CD4-positive, alpha-beta memory T cell (primary cell): ENCODE measurements around the gene TUFM. TPM values are rescaled to one million over a fixed set of nuclear protein-coding genes. Genes with fewer than 3 reads are reported as not detected.

Experiments used
- CTCF ChIA-PET: fragments of 350-600 bp; sonication (Branson Sonifier 250); formaldehyde crosslinking; loops from one replicate; lab custom pipeline; 2021; ENCODE audit warnings: inconsistent platforms; ENCODE audit not compliant: partially characterized antibody; lab: Charles Lee
- POLR2A ChIA-PET: fragments of 350-600 bp; sonication (Branson Sonifier 250); formaldehyde crosslinking; loops from one replicate; lab custom pipeline; 2021; ENCODE audit not compliant: partially characterized antibody; lab: Charles Lee
- DNase-seq, 5 donors: peaks; one replicate each; pipeline versions ENCODE4 v3.0.0 to v3.0.0-alpha.2; 2020 to 2022; ENCODE audit warnings: mixed read lengths in 1 of 5
- H3K27ac ChIP-seq: one replicate; pipeline ENCODE4 v1.7.0; 2013; ENCODE audit warnings: low read depth, low read length
- H3K27me3 ChIP-seq: 2 replicates; pipeline ENCODE4 v1.7.0; 2013; ENCODE audit warnings: mild to moderate bottlenecking, low read length, moderate library complexity; ENCODE audit not compliant: insufficient read depth
- H3K36me3 ChIP-seq: 2 replicates; pipeline ENCODE4 v1.7.0; 2013; ENCODE audit warnings: mild to moderate bottlenecking, low read length, moderate library complexity; ENCODE audit not compliant: insufficient read depth
- H3K4me1 ChIP-seq: 2 replicates; pipeline ENCODE4 v1.7.0; 2013; ENCODE audit warnings: mild to moderate bottlenecking, low read length, moderate library complexity; ENCODE audit not compliant: insufficient read depth
- H3K4me3 ChIP-seq, 2 donors: one replicate each; pipeline ENCODE4 v1.7.0; 2013; ENCODE audit warnings: low read length in 2 of 2, mild to moderate bottlenecking in 1 of 2
- H3K9me3 ChIP-seq, 2 donors: one replicate each; pipeline ENCODE4 v1.7.0; 2013; ENCODE audit warnings: low read length in 2 of 2, control low read depth in 1 of 2; ENCODE audit not compliant: control insufficient read depth in 1 of 2
- H3K27ac Mint-ChIP-seq, 7 donors: one replicate each; pipeline ENCODE4 v1.8.0; 2020 to 2021; ENCODE audit warnings: mixed read lengths in 7 of 7, mild to moderate bottlenecking in 6 of 7, inconsistent platforms in 3 of 7, moderate library complexity in 3 of 7
- H3K27me3 Mint-ChIP-seq, 2 donors: one replicate each; pipeline ENCODE4 v1.8.0; 2020 to 2021; ENCODE audit warnings: mixed read lengths in 2 of 2
- H3K36me3 Mint-ChIP-seq, 2 donors: one replicate each; pipeline ENCODE4 v1.8.0; 2020 to 2021; ENCODE audit warnings: mixed read lengths in 2 of 2, inconsistent platforms in 1 of 2, mild to moderate bottlenecking in 1 of 2
- H3K4me1 Mint-ChIP-seq, 4 donors: one replicate each; pipeline ENCODE4 v1.8.0; 2020 to 2021; ENCODE audit warnings: mixed read lengths in 4 of 4, mild to moderate bottlenecking in 1 of 4
- H3K4me3 Mint-ChIP-seq, 8 donors: one replicate each; pipeline ENCODE4 v1.8.0; 2020 to 2021; ENCODE audit warnings: mixed read lengths in 8 of 8, mild to moderate bottlenecking in 7 of 8, moderate library complexity in 6 of 8, inconsistent platforms in 3 of 8
- H3K9me3 Mint-ChIP-seq, 8 donors: one replicate each; pipeline ENCODE4 v1.8.0; 2020 to 2021; ENCODE audit warnings: mixed read lengths in 8 of 8, mild to moderate bottlenecking in 5 of 8, inconsistent platforms in 3 of 8, moderate library complexity in 1 of 8
- intact Hi-C: fragments of 100-400 bp; cut with micrococcal nuclease; formaldehyde crosslinking; loops from one replicate; pipeline ENCODE4 v1.15.1; 2023
- polyA plus RNA-seq, 2 donors: library from polyadenylated mRNA; unstranded; fragments of 300-500 nt; fragmentation: Illumina TruSeq; gene quantifications; one replicate each; pipeline ENCODE4 v1.2.3, GENCODE V29; 2021
- total RNA-seq, 2 experiments: library from RNA; stranded (reverse); gene quantifications; one replicate each; pipeline ENCODE4 v1.2.3, GENCODE V29; 2021

Gene TUFM
- total and polyA plus RNA-seq, 4 experiments from 2014 or later = 98.0 to 198 (median 123) TPM

DNA sequence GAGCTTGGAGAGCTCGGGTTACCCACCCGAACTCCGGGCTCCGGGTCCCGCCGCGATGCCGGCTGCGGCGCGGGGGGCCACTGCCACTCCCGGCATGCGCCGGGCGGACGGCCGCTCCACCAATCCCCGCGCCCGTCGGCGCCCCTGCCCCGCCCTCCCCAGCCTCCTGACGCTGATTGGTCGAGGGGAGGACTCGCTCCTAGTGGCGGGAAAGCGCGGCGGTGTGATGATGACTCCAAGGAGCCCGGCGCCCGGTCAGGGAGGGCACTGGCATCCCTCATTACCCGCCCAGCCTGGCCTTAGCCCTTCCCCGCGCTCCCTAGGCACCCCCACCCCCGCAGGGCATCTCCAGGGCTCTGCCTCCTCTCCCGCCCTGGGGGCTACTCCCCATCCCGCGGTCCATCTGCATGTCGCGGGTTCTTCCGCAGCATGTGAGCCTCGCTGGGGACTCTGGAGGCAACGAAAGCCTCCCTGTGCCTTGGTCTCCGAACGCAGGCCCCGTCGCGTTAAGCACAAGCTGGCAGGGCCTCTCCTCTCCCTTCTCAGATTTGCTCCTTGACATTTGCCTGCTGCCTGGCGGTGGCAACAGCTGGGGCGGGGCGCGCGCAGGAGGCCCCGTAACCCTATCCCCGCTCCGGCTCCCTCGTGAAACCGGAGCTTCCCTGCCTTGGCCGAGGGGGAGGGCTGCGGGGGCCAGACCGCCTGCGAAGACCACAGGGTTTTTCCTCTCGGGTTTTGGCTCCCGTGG, 33.9 kb upstream of the TUFM start:
- Mint-ChIP-seq H3K27ac (peak overlapping the region in 2 of 7 donors; percentile 66 to 74), H3K4me1 (peaks cover 3 to 18% (median 11%) of the 10 kb centered on the region in 4 donors), H3K9me3 (peaks cover 0 to 1% (median 0%) of the 10 kb centered on the region in 8 donors), H3K36me3 (no peaks in the 10 kb centered on the region), H3K4me3 (peak overlapping the region; percentile 88 to 93 (median 90)), H3K27me3 (peaks cover 0 to 7% of the 10 kb centered on the region in 2 donors)
- ChIA-PET CTCF (interaction anchor here (0.6 to 3.0 kb wide), 5 partner anchors 10 to 65 kb away, joined by 3 to 14 read pairs (median 4); no protein-coding TSS in a partner anchor), POLR2A (interaction anchor here (0.6 to 2.7 kb wide), 7 partner anchors 16 to 65 kb away, joined by 3 to 34 read pairs (median 5); partner anchors contain the start of genes ATXN2L, RABEP2, SH2B1 and TUFM)
- Histone ChIP-seq H3K27ac (peak overlapping the region; percentile 53), H3K36me3 (no peaks in the 10 kb centered on the region), H3K9me3 (no peaks in the 10 kb centered on the region), H3K4me1 (peaks cover 13% of the 10 kb centered on the region), H3K4me3 (peak overlapping the region; percentile 49 to 82), H3K27me3 (no peaks in the 10 kb centered on the region)
- intact Hi-C loops = loop anchor here (1.0 to 2.0 kb wide), 3 partner anchors 15 to 45 kb away; partner anchors contain the start of genes RABEP2 and TUFM
- DNase-seq = peak; percentile 79 to 92 (median 82)

DNA sequence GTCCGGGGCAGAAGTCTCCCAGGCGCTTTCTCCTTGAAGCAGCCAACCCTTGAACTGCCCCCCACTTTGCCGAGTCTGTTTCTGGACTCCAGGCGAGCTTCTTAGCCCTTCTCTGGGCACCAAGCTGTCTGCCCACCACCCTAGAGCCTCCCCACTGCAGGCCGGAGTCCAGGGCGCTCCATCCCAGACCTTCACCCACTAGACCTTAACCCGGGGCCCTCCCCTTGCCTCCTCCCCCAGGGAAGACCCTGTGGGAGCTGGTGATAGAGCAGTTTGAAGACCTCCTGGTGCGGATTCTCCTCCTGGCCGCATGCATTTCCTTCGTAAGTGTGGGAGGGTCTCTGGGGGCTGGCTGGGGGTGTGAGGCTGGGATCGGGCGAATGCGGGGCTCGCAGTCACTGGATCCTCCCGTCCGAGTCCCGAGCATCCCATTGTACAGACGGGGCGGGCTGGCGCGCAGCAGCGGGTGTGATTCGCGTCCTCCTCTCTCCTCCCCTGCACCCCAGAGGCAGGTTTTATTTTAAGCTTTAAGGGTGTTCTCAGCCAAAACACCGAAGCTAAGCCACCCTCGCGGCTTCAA, 33.2 kb upstream of the TUFM start:
- intact Hi-C loops = loop anchor here (1.0 to 2.0 kb wide), 2 partner anchors 15 to 33 kb away; partner anchors contain the start of gene TUFM
- Histone ChIP-seq H3K4me3 (peak overlapping the region; percentile 49 to 82), H3K4me1 (peaks cover 13% of the 10 kb centered on the region), H3K9me3 (no peaks in the 10 kb centered on the region), H3K36me3 (no peaks in the 10 kb centered on the region), H3K27me3 (no peaks in the 10 kb centered on the region), H3K27ac (peak overlapping the region; percentile 53)
- DNase-seq = peak in 1 of 5 donors; percentile 9
- peaks cover 0 to 1% (median 0%) of the 10 kb centered on the region in 8 donors for H3K9me3 Mint-ChIP-seq
- POLR2A ChIA-PET = interaction anchor here (0.6 to 2.7 kb wide), 7 partner anchors 15 to 71 kb away, joined by 3 to 34 read pairs (median 5); partner anchors contain the start of genes ATXN2L, NFATC2IP, RABEP2 and SH2B1
- peak overlapping the region; percentile 88 to 93 (median 90) for H3K4me3 Mint-ChIP-seq
- no peaks in the 10 kb centered on the region for H3K36me3 Mint-ChIP-seq
- H3K4me1 Mint-ChIP-seq = peaks cover 3 to 18% (median 11%) of the 10 kb centered on the region in 4 donors
- CTCF ChIA-PET = interaction anchor here (1.1 to 3.0 kb wide), 3 partner anchors 9 to 66 kb away, joined by 3 to 14 read pairs (median 4); no protein-coding TSS in a partner anchor
- H3K27me3 Mint-ChIP-seq = peaks cover 0 to 7% of the 10 kb centered on the region in 2 donors
- peak overlapping the region in 6 of 7 donors; percentile 41 to 90 (median 65) for H3K27ac Mint-ChIP-seq

DNA sequence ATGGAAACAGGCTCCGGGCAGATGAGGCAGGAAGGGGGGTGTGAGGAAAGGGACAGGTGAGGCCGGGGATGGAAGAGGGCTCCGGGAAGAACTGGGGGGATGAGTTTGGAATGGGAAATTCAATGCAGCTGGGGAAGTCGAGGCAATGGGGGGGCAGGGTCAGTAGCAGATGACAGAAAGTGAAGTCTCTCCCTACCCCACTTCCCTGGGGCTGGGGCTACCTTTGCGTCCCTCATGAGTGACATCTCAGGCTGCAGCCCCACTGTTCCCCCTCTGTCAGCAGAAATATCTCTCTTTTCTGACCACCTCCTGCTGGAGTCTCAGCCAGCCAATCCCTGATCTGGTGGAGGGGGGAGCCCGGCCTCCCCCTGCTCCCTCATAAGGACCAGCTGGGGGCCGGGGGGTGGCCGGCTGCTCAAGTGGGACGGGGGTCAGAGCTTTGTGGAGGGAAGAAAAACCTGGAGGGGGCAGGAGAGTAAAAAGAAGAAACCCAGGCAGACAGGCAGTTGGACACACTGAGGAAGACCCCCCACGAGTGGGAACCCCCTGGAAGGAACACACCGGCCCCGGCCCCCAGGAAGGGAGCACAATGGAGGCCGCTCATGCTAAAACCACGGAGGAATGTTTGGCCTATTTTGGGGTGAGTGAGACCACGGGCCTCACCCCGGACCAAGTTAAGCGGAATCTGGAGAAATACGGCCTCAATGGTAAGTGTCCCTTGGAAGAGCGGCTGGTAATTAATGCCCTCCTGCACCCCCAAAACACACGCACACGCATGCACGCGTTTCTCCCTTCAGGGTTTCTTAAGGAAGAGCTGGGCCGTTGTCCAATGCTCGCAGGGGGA, 32.2 kb upstream of the TUFM start, which contains the start of gene ATP2A1:
Gene ATP2A1, plus strand, starts transcription at position 406 of the 844 bp plus-strand sequence. Its CDS starts 184 bp downstream, at position 590.
- H3K27ac Mint-ChIP-seq = peak within 1 kb of the TSS in 5 of 7 donors; percentile 41 to 90 (median 66)

DNA sequence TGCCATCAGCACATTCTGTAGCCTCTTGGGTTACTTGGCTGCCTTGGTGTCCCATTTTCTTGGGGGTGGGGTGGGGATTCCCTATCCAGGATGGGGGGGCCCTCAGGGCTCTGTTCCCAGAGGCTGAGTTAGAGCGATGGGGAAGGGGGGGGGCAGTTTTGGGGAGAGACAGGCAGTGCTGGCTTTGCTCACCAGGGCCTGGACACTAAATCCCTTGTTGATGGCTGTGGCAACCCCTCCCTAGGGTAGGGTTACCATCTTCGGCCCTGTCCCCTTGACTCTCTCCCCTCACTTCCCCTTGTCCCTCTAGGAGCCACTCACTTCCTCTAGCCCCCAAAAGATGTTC, 31.5 kb upstream of the TUFM start:
- no peak overlapping the region for H3K27ac Mint-ChIP-seq
- Histone ChIP-seq H3K27ac (no peak overlapping the region), H3K9me3 (no peaks in the 10 kb centered on the region), H3K4me3 (no peak overlapping the region), H3K36me3 (peaks cover 3% of the 10 kb centered on the region), H3K27me3 (no peaks in the 10 kb centered on the region), H3K4me1 (peaks cover 13% of the 10 kb centered on the region)
- H3K4me3 Mint-ChIP-seq = peak overlapping the region in 3 of 8 donors; percentile 17 to 60 (median 25)
- peaks cover 0 to 1% (median 0%) of the 10 kb centered on the region in 8 donors for H3K9me3 Mint-ChIP-seq
- ChIA-PET CTCF (no interaction called here), POLR2A (no interaction called here)
- peaks cover 0 to 4% of the 10 kb centered on the region in 2 donors for H3K27me3 Mint-ChIP-seq
- no peak for DNase-seq
- peaks cover 0 to 7% of the 10 kb centered on the region in 2 donors for H3K36me3 Mint-ChIP-seq
- peaks cover 3 to 18% (median 11%) of the 10 kb centered on the region in 4 donors for H3K4me1 Mint-ChIP-seq
- intact Hi-C loops = no loop called here

More for the DNA sequence above, 32.2 kb upstream of the TUFM start, which contains the start of gene ATP2A1:
- H3K36me3 Mint-ChIP-seq = peaks cover 0 to 6% of the 10 kb centered on the region in 2 donors
- H3K4me3 Mint-ChIP-seq = peak within 1 kb of the TSS; percentile 88 to 93 (median 90)
- POLR2A ChIA-PET = interaction anchor here (1.3 to 2.7 kb wide), 4 partner anchors 14 to 72 kb away, joined by 3 to 34 read pairs (median 6); partner anchors contain the start of genes ATXN2L, NFATC2IP, RABEP2 and SH2B1
- peaks cover 0 to 1% (median 0%) of the 10 kb centered on the region in 8 donors for H3K9me3 Mint-ChIP-seq
- DNase-seq = no peak
- H3K4me3 ChIP-seq = peak within 1 kb of the TSS; percentile 49 to 82
- CTCF ChIA-PET = interaction anchor here (1.3 to 3.0 kb wide), 2 partner anchors 8 to 67 kb away, joined by 4 to 14 read pairs; no protein-coding TSS in a partner anchor
- H3K4me1 Mint-ChIP-seq = peaks cover 3 to 18% (median 11%) of the 10 kb centered on the region in 4 donors
- H3K36me3 ChIP-seq = no peaks in the 10 kb centered on the region
- peaks cover 13% of the 10 kb centered on the region for H3K4me1 ChIP-seq
- peaks cover 0 to 4% of the 10 kb centered on the region in 2 donors for H3K27me3 Mint-ChIP-seq
- intact Hi-C loops = loop anchor here (2.0 kb wide), 1 partner anchor 14 kb away; no protein-coding TSS in a partner anchor
- H3K9me3 ChIP-seq = no peaks in the 10 kb centered on the region
- H3K27ac ChIP-seq = peak within 1 kb of the TSS; percentile 53
- H3K27me3 ChIP-seq = no peaks in the 10 kb centered on the region

DNA sequence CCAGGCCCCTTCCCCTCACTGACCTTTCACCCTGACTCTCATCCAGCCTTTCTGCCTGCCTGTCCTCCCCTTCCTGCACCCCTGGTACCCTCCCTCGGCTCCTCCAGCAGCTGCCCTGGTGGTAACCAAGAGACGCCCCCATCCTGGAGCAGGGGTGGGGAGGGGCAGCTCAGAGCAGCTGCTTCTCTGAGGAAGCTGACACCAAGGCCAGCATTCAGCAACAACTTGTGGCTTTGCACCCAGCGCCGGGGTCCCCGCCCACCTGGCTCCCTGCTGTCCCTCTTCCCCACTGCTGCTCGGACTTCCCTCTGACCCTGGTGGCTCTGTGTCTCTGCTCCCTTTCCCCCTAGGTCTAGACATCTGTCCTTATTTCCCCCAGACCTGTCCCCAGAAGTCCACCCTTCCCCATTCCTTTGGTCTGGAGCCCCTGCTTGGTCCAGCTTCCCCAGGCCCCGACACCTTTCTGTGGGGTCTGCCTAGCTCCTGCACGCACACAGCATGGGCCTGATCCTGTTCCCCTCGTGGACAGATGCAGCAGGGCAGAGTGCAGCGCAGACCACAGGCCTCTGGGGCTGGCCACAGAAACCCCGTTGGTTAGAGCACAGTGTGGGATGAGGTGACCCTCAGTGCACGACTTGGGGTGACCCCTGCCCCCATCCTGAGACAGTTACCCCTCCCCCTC, 31.0 kb upstream of the TUFM start:
- H3K4me3 Mint-ChIP-seq = no peak overlapping the region
- H3K27me3 Mint-ChIP-seq = peaks cover 0 to 4% of the 10 kb centered on the region in 2 donors
- Histone ChIP-seq H3K27me3 (no peaks in the 10 kb centered on the region), H3K27ac (no peak overlapping the region), H3K9me3 (no peaks in the 10 kb centered on the region), H3K4me3 (no peak overlapping the region), H3K4me1 (peaks cover 13% of the 10 kb centered on the region), H3K36me3 (peaks cover 3% of the 10 kb centered on the region)
- no peak for DNase-seq
- peaks cover 3 to 18% (median 11%) of the 10 kb centered on the region in 4 donors for H3K4me1 Mint-ChIP-seq
- intact Hi-C loops = no loop called here
- POLR2A ChIA-PET = no interaction called here
- CTCF ChIA-PET = no interaction called here
- peaks cover 0 to 9% of the 10 kb centered on the region in 2 donors for H3K36me3 Mint-ChIP-seq
- peak overlapping the region in 2 of 7 donors; percentile 12 to 22 for H3K27ac Mint-ChIP-seq
- peaks cover 0 to under 1% (median 0%) of the 10 kb centered on the region in 8 donors for H3K9me3 Mint-ChIP-seq
